HFF-Myc (cell line): ENCODE results near the gene USP12.

ENCODE experiments used
- DNase-seq: peaks from one replicate; pipeline ENCODE4 v3.0.0-alpha.2; 2011; ENCODE audit warnings: low read depth; ENCODE audit errors: extremely low read depth
- H3K4me3 ChIP-seq: replicated peaks from 2 replicates; pipeline ENCODE4 v1.5.1; 2011; ENCODE audit warnings: low read depth, mild to moderate bottlenecking, control low read depth, low read length
- TF ChIP-seq, protein P1 (sequence below): IDR thresholded peaks from 2 replicates; pipeline ENCODE4 v1.5.1; 2012; ENCODE audit warnings: mild to moderate bottlenecking, low read depth, low read length, control low read depth; ENCODE audit errors: missing control alignments

USP12 gene

DNA sequence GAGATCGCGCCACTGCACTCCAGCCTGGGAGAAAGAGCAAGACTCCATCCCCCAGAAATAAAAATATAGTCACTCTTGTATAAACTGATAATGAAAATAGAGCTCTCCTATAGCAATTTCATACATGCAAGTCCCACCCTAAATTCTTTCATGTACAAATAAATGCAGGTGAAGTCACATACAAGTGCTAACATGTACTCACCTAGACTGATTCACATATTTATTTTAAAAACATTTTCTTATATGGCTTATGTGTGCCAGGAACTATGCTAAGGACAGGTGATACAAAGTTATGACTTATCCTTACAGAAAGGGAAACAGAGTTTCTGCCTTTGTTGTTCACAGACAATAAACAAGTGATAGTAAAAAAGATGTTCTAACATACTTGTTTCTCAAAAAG, 32.0 kb downstream of the USP12 start:
- no peak overlapping the region for H3K4me3 ChIP-seq
- no peak for DNase-seq
- TF ChIP-seq, protein P1, sequence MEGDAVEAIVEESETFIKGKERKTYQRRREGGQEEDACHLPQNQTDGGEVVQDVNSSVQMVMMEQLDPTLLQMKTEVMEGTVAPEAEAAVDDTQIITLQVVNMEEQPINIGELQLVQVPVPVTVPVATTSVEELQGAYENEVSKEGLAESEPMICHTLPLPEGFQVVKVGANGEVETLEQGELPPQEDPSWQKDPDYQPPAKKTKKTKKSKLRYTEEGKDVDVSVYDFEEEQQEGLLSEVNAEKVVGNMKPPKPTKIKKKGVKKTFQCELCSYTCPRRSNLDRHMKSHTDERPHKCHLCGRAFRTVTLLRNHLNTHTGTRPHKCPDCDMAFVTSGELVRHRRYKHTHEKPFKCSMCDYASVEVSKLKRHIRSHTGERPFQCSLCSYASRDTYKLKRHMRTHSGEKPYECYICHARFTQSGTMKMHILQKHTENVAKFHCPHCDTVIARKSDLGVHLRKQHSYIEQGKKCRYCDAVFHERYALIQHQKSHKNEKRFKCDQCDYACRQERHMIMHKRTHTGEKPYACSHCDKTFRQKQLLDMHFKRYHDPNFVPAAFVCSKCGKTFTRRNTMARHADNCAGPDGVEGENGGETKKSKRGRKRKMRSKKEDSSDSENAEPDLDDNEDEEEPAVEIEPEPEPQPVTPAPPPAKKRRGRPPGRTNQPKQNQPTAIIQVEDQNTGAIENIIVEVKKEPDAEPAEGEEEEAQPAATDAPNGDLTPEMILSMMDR: no peak

DNA sequence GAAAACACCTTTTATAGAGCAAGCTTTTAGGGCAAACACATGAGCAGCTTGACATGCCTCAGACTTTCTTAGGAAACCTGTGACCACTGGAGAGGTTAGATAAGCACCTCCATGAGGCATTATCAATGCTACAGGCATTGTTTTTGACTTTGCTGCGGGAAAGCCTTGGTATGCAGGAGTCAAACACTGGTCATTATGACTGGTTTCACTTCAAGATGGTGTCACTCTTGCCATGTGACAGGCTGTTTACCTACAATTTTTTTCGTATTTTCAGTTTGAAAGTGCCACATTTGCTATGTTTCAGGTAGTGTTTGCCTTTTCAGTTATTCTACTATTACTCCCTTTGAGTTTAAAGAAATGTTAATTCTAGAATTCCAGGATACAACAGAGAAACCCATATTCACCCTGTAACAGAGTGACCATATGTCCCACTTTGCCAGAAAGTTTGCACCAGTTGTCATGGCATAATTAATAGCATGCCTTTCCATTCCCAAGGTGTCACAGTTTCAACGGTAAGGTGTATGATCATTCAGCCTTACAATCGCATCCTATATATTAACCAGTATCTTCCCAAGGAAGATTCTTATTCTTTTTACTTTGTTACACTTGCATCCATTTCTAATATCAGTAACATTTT, 33.0 kb downstream of the USP12 start:
- DNase-seq: no peak
- TF ChIP-seq, protein P1: no peak

DNA sequence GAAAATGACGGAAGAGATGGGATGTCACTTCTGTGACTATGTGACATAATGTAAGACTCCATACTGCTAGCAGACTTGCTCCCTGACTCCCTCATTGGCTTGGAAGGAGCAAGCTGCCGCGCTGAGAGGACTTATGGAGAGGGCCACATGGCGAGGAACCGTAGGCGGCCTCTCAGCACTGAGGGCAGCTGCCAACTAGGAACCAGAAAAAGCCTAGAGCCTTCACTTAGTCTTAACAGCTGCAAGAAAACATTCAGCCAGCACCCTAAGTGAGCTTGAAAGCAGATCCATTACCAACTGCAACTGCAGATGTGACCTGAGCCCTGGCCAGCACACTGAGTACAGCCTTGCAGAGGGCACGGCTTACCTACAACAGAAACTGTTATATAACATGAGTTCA, 33.9 kb downstream of the USP12 start:
- no peak for DNase-seq
- TF ChIP-seq, protein P1: no peak
- no peak overlapping the region for H3K4me3 ChIP-seq

More for the DNA sequence above, 33.0 kb downstream of the USP12 start:
- no peak overlapping the region for H3K4me3 ChIP-seq

DNA sequence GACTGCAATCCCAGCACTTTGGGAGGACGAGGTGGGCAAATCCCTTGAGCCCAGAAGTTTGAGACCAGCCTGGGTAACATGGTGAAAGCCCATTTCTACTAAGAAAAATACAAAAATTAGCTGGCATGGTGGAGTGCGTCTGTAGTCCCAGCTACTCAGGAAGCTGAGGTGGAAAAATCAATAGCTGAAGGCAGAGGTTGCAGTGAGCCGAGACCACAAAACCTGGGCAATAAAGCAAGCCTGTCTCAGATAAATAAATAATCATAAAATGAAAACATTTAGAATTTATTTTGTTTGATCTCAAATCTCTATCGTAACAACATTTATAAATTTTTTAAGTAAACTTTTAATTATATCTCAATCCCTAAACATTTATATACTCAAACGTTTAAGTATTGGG, 36.6 kb downstream of the USP12 start:
- TF ChIP-seq, protein P1: no peak
- DNase-seq: no peak
- H3K4me3 ChIP-seq: no peak overlapping the region

DNA sequence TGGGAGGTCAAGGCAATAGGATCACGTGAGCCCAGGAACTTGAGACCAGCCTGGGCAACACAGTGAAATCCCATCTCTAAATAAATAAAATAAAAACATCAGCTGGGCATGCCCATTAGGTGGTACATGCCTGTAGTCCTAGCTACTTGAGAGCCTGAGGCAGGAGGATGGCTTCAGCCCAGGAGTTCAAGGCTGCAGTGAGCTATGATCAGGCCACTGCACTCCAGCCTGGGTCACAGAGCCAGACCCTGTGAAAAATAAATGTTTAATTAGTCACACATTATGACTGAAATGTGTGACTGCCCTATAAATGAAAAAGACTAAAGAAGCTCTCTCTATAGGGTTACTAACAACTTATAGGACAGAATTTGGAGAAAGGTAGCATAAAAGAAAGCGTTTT, 37.7 kb downstream of the USP12 start:
- no peak for DNase-seq
- TF ChIP-seq, protein P1: no peak
- H3K4me3 ChIP-seq: no peak overlapping the region

DNA sequence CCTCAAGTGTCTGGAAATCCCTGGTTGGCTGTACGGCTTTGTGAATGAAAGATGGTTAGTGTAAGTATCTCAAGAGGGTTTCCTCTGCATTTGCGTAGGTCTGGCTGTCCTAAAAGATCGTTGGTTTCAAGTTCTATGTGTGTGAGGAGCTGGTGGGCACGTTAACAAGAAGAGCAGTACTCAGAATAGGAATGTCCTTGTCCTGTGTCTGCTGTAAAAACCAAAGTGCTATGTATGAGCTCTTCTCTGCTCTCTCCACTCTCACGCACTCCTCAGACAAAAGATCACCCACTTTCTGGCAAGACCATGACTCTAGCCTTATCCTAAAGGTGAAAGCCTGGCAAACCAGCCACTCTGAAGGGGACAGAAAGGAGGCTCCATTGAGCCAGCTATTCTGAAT, 39.1 kb downstream of the USP12 start:
- H3K4me3 ChIP-seq: no peak overlapping the region
- no peak for DNase-seq
- TF ChIP-seq, protein P1: no peak

DNA sequence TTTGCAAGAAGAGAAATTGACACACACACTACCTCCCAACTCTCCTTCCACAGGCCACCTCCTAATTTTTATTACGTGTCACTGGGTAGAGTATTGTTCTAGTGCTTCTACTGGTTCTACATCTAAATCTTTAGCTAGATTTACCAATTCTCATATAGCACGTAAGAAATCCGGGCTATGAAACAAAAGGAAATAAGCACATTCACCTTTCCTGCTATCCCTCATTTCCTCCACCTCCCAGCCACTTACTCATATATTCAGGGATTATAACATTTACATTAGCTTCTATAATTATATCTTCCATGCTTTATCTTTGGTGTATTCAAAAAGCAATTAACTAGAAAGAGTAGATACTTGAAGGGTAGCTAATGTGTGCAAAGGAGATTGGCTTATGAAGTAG, 39.7 kb downstream of the USP12 start:
- DNase-seq: no peak
- no peak overlapping the region for H3K4me3 ChIP-seq
- TF ChIP-seq, protein P1: no peak
